HG03139 (cell line): ENCODE measurements around the gene SMOC2.

Experiments used
- ATAC-seq: cut with Tn5 transposase; IDR thresholded peaks from one replicate; pipeline ENCODE4 v1.9.1; 2021; ENCODE audit not compliant: unreplicated experiment

Gene SMOC2, protein sequence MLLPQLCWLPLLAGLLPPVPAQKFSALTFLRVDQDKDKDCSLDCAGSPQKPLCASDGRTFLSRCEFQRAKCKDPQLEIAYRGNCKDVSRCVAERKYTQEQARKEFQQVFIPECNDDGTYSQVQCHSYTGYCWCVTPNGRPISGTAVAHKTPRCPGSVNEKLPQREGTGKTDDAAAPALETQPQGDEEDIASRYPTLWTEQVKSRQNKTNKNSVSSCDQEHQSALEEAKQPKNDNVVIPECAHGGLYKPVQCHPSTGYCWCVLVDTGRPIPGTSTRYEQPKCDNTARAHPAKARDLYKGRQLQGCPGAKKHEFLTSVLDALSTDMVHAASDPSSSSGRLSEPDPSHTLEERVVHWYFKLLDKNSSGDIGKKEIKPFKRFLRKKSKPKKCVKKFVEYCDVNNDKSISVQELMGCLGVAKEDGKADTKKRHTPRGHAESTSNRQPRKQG

GRCh38 chr6:168440520-168441433 lies at the start of gene SMOC2:
Gene SMOC2 (plus strand): TSS chr6:168441184. CDS start chr6:168441371, 187 bp downstream.
- ATAC-seq: no peak

DNA sequence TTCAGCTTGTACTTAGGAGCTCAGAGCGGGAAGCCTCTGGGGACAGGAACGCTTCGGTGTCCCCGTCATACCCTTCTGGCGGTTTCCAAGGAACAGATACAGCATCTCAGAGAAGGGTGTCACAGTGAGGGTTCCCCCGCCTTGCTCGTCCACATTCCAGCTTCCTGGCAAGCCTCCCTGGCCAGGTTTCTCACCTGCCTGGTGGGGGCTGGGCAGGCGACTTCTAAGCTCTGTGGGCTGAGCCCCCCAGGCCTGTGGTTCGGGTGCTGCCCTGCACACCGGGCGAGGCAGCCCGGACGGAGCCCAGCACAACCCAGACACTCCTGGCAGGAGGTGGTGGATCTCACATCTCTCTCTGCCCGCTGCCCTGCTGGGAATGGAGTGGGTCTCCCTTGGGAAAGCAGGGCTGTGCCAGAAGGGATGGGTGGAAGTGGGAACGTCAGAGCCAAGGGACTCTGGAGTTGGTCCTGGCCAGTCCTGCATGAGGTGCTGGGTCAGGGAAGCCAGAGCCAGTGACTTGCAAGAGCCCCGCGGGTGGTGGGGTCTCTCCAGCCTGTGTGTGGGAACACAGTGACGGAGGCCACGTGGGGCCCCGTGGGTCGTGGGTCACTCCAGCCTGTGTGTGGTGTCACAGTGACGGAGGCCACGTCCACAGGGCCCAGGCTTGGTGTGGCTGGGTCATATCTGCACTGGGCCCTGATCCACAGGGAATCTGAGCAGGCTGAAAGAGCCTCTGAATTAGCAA lies 47.7 kb upstream of the SMOC2 start:
- ATAC-seq: no peak

DNA sequence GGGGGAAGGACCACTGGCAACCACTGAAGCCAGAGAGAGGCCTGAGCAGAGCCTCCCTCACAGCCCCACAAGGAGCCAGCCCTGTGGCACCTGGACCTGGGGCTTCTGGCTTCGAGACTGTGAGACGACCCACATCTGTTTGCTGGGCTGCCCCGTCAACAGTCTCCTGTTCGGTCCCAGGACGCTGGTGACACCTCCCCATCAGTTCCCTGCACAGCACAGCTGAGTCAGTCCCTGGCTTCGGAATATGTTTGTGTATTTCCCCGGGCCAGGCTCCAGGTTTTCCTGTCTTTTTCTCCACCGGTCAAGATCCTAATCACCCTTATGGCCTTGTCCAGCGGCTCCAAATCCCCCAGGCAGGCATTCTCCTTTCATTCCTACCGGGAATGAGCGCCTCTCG lies 46.4 kb upstream of the SMOC2 start:
- ATAC-seq: no peak

GRCh38 chr6:168395983-168396382 lies 45.0 kb upstream of the SMOC2 start:
- no peak for ATAC-seq

DNA sequence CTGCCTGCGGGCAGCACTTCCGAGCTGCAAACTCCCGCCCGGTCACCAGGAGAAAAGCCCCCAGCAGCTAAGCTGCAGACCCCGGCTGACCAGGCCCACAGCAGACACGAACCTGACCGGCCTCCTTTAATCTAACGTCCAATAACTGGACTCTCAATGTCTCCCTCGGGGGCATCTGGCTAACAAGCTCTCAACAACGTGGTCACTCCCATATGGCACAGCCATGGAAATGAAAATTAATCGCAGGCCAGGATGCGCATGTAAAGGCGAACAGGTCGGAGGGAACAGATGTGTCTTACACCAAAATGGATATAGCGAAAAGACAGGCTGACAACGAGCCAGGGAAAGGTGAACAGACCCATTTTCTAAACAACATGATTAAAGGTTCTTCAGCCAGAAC lies 44.4 kb upstream of the SMOC2 start:
- ATAC-seq: no peak

DNA sequence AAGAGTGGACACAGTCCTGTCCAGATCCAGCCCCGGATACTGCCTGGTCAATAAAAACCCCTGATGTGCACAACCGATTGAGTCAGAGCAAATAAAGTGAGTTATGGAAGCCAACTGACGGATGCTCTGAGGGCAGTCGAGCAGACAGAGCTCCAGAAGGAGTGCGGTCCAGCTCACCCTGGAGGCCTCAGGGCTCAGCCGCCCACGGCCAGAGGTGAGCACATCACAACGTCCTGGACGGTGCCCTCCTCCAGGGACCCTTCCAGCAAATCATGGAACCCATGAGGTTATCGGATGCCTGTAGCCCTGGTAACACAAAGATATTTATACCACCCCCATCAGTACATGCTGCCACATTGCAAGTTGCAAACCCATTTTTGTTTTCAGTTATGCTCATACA lies 44.0 kb upstream of the SMOC2 start:
- no peak for ATAC-seq

DNA sequence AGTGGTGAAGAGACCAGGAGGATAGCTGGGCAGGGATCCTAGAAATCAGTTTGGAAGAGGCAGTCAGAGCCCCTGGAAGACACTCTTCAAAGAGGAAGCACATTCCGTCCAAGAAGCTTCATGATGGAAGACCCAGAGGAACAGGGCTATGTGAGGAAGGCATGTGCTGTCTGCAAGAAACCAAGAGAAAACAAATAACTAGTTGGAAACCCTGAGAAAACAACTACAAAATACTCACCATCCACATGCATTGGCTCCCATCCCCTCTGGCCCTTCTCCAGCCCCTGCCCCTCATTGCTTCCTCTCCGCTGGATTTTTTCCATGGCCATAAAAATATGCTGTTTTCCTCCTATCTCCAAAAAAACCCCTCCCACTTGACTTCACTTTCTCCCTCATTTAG lies 40.9 kb upstream of the SMOC2 start:
- ATAC-seq: no peak

- ATAC-seq: no peak
These were observed 37.5 kb upstream of the SMOC2 start for GRCh38 chr6:168403370-168404005.

- ATAC-seq: no peak
These were observed 36.4 kb upstream of the SMOC2 start for GRCh38 chr6:168404560-168404959.

GRCh38 chr6:168407842-168408241 lies 33.1 kb upstream of the SMOC2 start:
- ATAC-seq: no peak

GRCh38 chr6:168408504-168409136 lies 32.4 kb upstream of the SMOC2 start:
- no peak for ATAC-seq

DNA sequence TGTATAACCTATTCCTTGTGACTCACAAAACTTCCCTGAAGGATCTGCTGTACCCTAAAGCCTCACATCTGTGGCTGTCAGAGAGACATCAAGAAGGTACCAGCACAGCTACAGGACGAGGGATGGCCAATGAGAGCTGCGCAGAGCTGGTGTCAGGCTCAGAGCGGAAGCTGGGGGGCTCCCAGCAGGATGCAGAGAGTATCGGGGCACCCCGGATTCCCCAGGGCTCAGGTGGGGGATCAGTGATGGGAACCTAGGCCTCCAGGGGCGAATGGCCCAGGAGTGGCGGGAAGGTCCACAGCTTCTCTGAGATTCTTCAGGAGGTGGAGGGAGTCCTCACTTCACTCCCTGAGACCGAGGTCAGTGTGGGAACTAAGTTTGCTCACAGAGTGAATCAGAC lies 30.9 kb upstream of the SMOC2 start:
- no peak for ATAC-seq

DNA sequence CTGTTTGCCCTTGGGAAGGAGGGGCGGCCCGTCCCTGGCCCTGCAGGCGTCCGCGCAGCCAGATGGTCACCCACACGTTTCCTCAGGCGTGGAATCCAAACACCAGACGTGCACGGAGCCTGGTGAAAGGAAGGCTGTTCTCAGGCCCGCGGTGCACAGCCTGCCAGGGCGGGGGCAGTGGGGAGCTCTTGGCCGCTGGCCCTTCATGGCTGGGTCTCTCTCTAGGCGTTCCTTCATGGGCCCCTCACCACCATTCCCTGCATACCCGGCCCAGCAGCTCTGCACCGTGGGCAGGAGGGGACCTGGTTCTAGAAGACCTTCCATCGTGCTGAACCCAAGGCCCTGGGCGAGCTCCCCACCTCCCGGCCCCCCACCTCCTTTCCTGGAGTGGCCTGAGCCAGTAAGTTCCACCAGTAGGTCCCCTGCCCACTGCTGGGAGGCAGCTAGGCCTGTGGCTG lies 30.4 kb upstream of the SMOC2 start:
- no peak for ATAC-seq

- no peak for ATAC-seq
These were observed 29.9 kb upstream of the SMOC2 start for GRCh38 chr6:168411130-168411529.

DNA sequence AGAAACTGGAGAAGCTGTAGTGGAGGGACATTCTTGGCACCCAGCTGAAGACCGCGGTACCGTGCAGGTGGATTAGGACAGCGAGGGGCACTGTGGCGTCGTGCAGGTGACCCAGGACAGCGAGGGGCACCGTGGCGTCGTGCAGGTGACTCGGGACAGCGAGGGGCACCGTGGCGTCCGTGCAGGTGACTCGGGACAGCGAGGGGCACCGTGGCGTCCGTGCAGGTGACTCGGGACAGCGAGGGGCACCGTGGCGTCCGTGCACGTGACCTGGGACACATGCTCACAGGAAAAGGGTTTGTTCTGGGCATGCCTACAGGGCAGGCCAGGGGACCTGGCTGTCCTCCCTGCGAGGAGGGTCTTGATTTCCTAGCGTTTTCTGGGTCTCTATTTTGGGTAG lies 29.2 kb upstream of the SMOC2 start:
- ATAC-seq: no peak

GRCh38 chr6:168412456-168412855 lies 28.5 kb upstream of the SMOC2 start:
- ATAC-seq: no peak

GRCh38 chr6:168413018-168413720 lies 27.8 kb upstream of the SMOC2 start:
- ATAC-seq: no peak

DNA sequence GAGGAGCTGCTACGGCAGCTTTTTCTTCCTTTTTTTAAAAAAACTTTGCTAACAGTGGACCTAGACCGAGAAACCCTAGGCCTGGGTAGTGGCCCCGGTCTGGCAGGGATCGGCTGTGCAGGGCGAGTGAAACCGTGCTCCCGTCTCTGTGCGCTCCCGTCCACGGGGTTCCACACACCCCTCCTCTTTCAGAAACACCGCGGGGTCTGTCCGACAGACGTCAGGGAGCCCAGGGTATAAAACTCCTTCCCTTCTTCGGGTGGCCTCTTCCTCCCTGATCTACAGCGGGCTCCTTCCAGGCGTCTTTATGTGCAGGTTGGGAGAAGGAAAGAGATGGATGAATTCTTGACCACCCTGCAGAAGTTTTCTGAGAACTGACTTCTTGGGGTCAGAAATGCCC lies 27.1 kb upstream of the SMOC2 start:
- no peak for ATAC-seq

DNA sequence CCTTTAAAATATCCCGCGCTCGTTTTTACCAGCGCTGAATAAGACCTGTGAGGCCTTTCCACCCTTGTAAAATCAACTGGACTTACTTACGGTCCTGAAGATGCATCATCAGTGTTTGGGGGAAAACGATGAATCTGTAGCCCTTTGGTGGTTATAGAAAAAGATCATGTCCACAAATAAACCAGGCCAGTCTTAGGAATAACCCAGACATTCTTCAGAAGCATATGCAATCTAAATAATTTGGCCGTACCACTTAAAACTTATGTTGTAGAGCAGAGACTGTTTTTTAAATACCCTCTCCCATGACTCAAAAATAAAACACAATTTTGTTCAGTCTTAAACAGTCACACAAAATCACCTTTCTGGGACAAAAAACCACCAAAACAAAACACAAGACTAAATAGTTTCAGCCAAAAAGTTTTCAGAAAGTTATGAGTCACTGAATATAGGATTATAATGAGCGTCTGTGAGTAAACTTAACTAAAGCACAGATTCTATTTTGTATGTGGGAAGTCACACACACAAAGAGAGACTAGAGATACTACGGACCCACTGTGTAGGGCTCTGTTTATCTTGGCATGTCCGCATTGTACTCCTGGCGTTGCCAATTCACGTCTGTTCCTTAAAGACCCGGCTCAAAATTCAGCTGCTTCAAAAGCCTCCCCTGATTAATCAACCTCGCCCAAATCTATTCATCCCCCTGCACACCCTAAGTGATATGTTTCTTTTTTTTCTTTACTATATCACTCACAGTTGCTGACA lies 26.5 kb upstream of the SMOC2 start:
- no peak for ATAC-seq
